ENCODE measurements around the gene CCL25. TPM values are rescaled to one million over a fixed set of nuclear protein-coding genes. Genes with fewer than 3 reads are reported as not detected.

CCL25 gene
- total and polyA plus RNA-seq, 2 of the 13 experiments (the other 11 are each of a cell fraction or from before 2014, with no cell fraction given), result not detected

- Histone ChIP-seq H4K20me1 (ENCODE audit: insufficient read depth, low read length) (no peaks in the 10 kb centered on the region), H3K79me2 (ENCODE audit: insufficient read depth, low read length) (no peaks in the 10 kb centered on the region), H3K9me3 (ENCODE audit: low read length) (no peaks in the 10 kb centered on the region), H3K27ac (ENCODE audit: extremely low read length, insufficient read depth, low read length) (no peak overlapping the region), H3K4me2 (ENCODE audit: low read depth, low read length) (no peak overlapping the region), H3K4me1 (ENCODE audit: insufficient read depth, low read length) (peaks cover 36% of the 10 kb centered on the region), H3K9ac (ENCODE audit: insufficient read depth, low read depth, low read length) (no peak overlapping the region), H3K4me3 (replicated peaks in 1 of 3; ENCODE audit: insufficient read depth in 1 of 3, low read depth in 2 of 3, low read length in 3 of 3) (no peak overlapping the region), H3K36me3 (replicated peaks in 1 of 2; ENCODE audit: control insufficient read depth in 1 of 2, insufficient read depth in 2 of 2, low read length in 2 of 2) (no peaks in the 10 kb centered on the region), H2AFZ (ENCODE audit: low read length) (no peak overlapping the region), H3K27me3 (ENCODE audit: control insufficient read depth in 1 of 2, insufficient read depth in 2 of 2, low read length in 2 of 2) (peaks cover 0 to 3% of the 10 kb centered on the region in 2 experiments; a peak in 1 of 5 replicates)
- in situ Hi-C loops (cut with HindIII; ENCODE audit: extremely low pct_ligation_motif_present, low pct_unique_long_range_greater_than_20kb) (loop anchor here (25.0 kb wide), 1 partner anchor 244 kb away; no protein-coding TSS in a partner anchor), intact Hi-C loops (cut with micrococcal nuclease; ENCODE audit: unreplicated experiment) (loop anchor here (5.0 kb wide), 1 partner anchor 139 kb away; no protein-coding TSS in a partner anchor)
- DNase-seq (ENCODE audit: low spot score), result peak; percentile 45
- no TSS peak for BruUV-seq (replicated peaks)
- ChIA-PET POLR2A (no interaction called here), CTCF (ENCODE audit: low intra/inter-chr PET ratio, low total read pairs) (interaction anchor here (1.0 to 1.8 kb wide), 2 partner anchors 52 to 236 kb away, joined by 3 to 4 read pairs; no protein-coding TSS in a partner anchor)
- peak; percentile 89 for ATAC-seq
- FAIRE-seq, result peak; percentile 21
- 66% methylated on average over 14 of the region's 14 CpGs for WGBS (ENCODE audit: low lambda C conversion rate)
- TF ChIP-seq ZNF770 (CRISPR knock-in tag; IDR thresholded peaks at IDR 0.05), result no peak
- TF ChIP-seq PATZ1 (CRISPR knock-in tag; IDR thresholded peaks at IDR 0.05), result no peak
- peak; percentile 73 for TF ChIP-seq KDM2A (CRISPR knock-in tag; IDR thresholded peaks at IDR 0.05; ENCODE audit: borderline replicate concordance, low read depth)
- TF ChIP-seq SIN3B (IDR thresholded peaks at IDR 0.05; ENCODE audit: low read length), result no peak
- TF ChIP-seq SSRP1 (CRISPR knock-in tag; IDR thresholded peaks at IDR 0.05), result no peak
- no peak for TF ChIP-seq ZNF282 (IDR thresholded peaks at IDR 0.05; ENCODE audit: partially characterized antibody)
- no peak for TF ChIP-seq ATRX (CRISPR knock-in tag; IDR thresholded peaks at IDR 0.05; ENCODE audit: borderline replicate concordance)
- TF ChIP-seq ELF3 (CRISPR knock-in tag; IDR thresholded peaks at IDR 0.05), result peak; percentile 44; the same call in 1 of the 2 replicates
- TF ChIP-seq ZBTB2 (CRISPR knock-in tag; IDR thresholded peaks at IDR 0.05; ENCODE audit: low read depth), result no peak
- peak; percentile 87 for TF ChIP-seq CTCF (CRISPR knock-in tag; IDR thresholded peaks at IDR 0.05)
- TF ChIP-seq ZSCAN29 (CRISPR knock-in tag; conservative IDR thresholded peaks at IDR 0.05), result no peak
- no peak for TF ChIP-seq ZNF556 (CRISPR knock-in tag; IDR thresholded peaks at IDR 0.05; ENCODE audit: borderline replicate concordance)
- TF ChIP-seq ELF1 (CRISPR knock-in tag; IDR thresholded peaks at IDR 0.05), result peak; percentile 57; the same call in 1 of the 2 replicates
- TF ChIP-seq ZNF510 (CRISPR knock-in tag; IDR thresholded peaks at IDR 0.05; ENCODE audit: low read depth), result no peak
- no peak for TF ChIP-seq ZNF670 (CRISPR knock-in tag; IDR thresholded peaks at IDR 0.05; ENCODE audit: borderline replicate concordance)
- TF ChIP-seq ZNF569 (CRISPR knock-in tag; IDR thresholded peaks at IDR 0.05; ENCODE audit: borderline replicate concordance), result no peak
- no peak for TF ChIP-seq ZNF251 (CRISPR knock-in tag; IDR thresholded peaks at IDR 0.05)
Observed at GRCh38 chr19:8017808-8018207, 34.8 kb upstream of the CCL25 start.

All from HepG2 (cell line).